Measurements from ENCODE around the gene SPAG6. TPM values are rescaled to one million over a fixed set of nuclear protein-coding genes. Genes with fewer than 3 reads are reported as not detected.

Gene SPAG6
- total and polyA plus RNA-seq, 2 of the 4 experiments (the other 2 are of a cell fraction), result not detected

DNA sequence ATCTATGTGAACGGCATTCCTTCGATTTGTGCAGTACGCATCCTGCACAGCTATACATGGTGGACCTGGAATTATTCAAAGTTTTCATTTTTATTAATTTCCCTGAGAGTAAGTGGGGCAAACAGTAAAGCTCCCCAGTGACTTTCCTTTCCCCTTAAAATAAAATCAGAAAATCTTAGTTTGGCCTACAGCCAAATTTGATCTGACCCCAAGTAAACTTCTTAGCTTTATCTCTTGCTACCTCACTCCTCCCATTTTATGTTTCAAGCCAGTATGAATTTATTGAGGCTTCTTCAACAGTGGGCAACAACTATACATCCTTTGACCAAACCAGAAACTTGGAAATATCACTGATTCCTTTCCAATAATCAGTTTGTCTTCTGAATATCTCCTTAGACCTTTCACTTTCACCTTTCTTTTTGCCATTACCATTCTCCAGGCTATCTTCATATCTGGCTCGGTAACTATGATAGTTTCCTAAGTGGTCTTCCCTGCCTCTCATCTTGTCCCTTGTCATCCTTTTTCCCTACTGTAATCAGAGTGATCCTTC, 11.1 kb downstream of the SPAG6 start:
- Histone ChIP-seq H2AK5ac (ENCODE audit: low read depth, low read length) (no peak overlapping the region), H4K91ac (ENCODE audit: insufficient read depth, low read depth, low read length) (no peak overlapping the region), H3K4me3 (ENCODE audit: insufficient read depth, low read depth, low read length) (no peak overlapping the region), H2AK9ac (replicated peaks; ENCODE audit: low read depth, low read length, poor library complexity) (no peak overlapping the region), H4K20me1 (ENCODE audit: insufficient read depth, low read length) (no peaks in the 10 kb centered on the region), H3K14ac (replicated peaks; ENCODE audit: low read depth, low read length) (no peak overlapping the region), H4K8ac (ENCODE audit: low read depth in 2 of 2, low read length in 2 of 2) (no peak overlapping the region), H3K9ac (ENCODE audit: low read depth, low read length) (no peak overlapping the region), H3K27ac (ENCODE audit: insufficient read depth, low read length) (no peak overlapping the region), H3K4ac (ENCODE audit: low read depth, low read length) (no peak overlapping the region), H2AFZ (replicated peaks; ENCODE audit: low read length, poor library complexity) (no peak overlapping the region), H4K5ac (ENCODE audit: low read depth, low read length) (no peak overlapping the region), H3K27me3 (ENCODE audit: control insufficient read depth, insufficient read depth, low read length) (peaks cover 3% of the 10 kb centered on the region; the same call in 1 of the 2 replicates), H3K4me2 (ENCODE audit: low read depth, low read length) (no peak overlapping the region), H2BK15ac (ENCODE audit: low read depth, low read length) (no peak overlapping the region), H3K56ac (ENCODE audit: extremely low read depth, insufficient read depth, low read length) (no peak overlapping the region), H3K4me1 (ENCODE audit: control insufficient read depth, insufficient read depth, low read length) (no peaks in the 10 kb centered on the region), H3K9me1 (ENCODE audit: insufficient read depth, low read length) (no peaks in the 10 kb centered on the region), H3K9me3 (ENCODE audit: control insufficient read depth, insufficient read depth, low read length) (no peaks in the 10 kb centered on the region), H2BK120ac (ENCODE audit: low read depth, low read length) (no peak overlapping the region), H3K23ac (ENCODE audit: low read depth, low read length) (no peak overlapping the region), H3K36me3 (ENCODE audit: control insufficient read depth, insufficient read depth, low read length) (no peaks in the 10 kb centered on the region), H2BK20ac (ENCODE audit: low read depth, low read length) (no peak overlapping the region), H2BK5ac (ENCODE audit: low read depth, low read length, poor library complexity, severe bottlenecking) (no peak overlapping the region), H3K79me1 (ENCODE audit: low read depth in 1 of 2, low read length in 2 of 2) (no peaks in the 10 kb centered on the region), H3K18ac (ENCODE audit: low read depth, low read length) (no peak overlapping the region)
- intact Hi-C loops (cut with micrococcal nuclease) (no loop called here), dilution Hi-C loops (cut with HindIII; ENCODE audit: low sequenced_read_pairs, unreplicated experiment) (no loop called here), in situ Hi-C loops (cut with MboI; ENCODE audit: low sequenced_read_pairs) (no loop called here)
- no peak for TF ChIP-seq CEBPB (IDR thresholded peaks at IDR 0.05; ENCODE audit: low read depth, low read length)
- no peak for TF ChIP-seq SMC3 (IDR thresholded peaks at IDR 0.05; ENCODE audit: low read depth, low read length)
- TF ChIP-seq MAFK (IDR thresholded peaks at IDR 0.05; ENCODE audit: low read depth, low read length), result no peak
- no peak for TF ChIP-seq POLR2A (IDR thresholded peaks at IDR 0.05; ENCODE audit: low read depth, low read length)
- TF ChIP-seq NFE2L2 (IDR thresholded peaks at IDR 0.05; ENCODE audit: low read depth, low read length), result no peak
- TF ChIP-seq MXI1 (IDR thresholded peaks at IDR 0.05; ENCODE audit: borderline replicate concordance, low read depth, low read length), result no peak
- TF ChIP-seq USF2 (IDR thresholded peaks at IDR 0.05; ENCODE audit: low read depth, low read length), result no peak
- no peak for TF ChIP-seq MAZ (IDR thresholded peaks at IDR 0.05; ENCODE audit: borderline replicate concordance, low read depth, low read length)
- no peak for TF ChIP-seq ELK1 (IDR thresholded peaks at IDR 0.05; ENCODE audit: borderline replicate concordance, low read depth, low read length)
- TF ChIP-seq RFX5 (IDR thresholded peaks at IDR 0.05; ENCODE audit: low read depth, low read length), result no peak
- no peak for TF ChIP-seq BHLHE40 (IDR thresholded peaks at IDR 0.05; ENCODE audit: low read depth, low read length)
- TF ChIP-seq, protein P1, sequence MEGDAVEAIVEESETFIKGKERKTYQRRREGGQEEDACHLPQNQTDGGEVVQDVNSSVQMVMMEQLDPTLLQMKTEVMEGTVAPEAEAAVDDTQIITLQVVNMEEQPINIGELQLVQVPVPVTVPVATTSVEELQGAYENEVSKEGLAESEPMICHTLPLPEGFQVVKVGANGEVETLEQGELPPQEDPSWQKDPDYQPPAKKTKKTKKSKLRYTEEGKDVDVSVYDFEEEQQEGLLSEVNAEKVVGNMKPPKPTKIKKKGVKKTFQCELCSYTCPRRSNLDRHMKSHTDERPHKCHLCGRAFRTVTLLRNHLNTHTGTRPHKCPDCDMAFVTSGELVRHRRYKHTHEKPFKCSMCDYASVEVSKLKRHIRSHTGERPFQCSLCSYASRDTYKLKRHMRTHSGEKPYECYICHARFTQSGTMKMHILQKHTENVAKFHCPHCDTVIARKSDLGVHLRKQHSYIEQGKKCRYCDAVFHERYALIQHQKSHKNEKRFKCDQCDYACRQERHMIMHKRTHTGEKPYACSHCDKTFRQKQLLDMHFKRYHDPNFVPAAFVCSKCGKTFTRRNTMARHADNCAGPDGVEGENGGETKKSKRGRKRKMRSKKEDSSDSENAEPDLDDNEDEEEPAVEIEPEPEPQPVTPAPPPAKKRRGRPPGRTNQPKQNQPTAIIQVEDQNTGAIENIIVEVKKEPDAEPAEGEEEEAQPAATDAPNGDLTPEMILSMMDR (conservative IDR thresholded peaks at IDR 0.05; ENCODE audit: low read depth, low read length), result no peak
- TF ChIP-seq CHD1 (IDR thresholded peaks at IDR 0.05; ENCODE audit: low read depth, low read length), result no peak
- TF ChIP-seq RCOR1 (IDR thresholded peaks at IDR 0.05; ENCODE audit: insufficient replicate concordance, low read length), result no peak
- no peak for TF ChIP-seq FOS (IDR thresholded peaks at IDR 0.05; ENCODE audit: low read depth, low read length)
- WGBS, 2 experiments (ENCODE audit: extremely low coverage in 2 of 2, insufficient read length in 1 of 2), result no CpG with 5 or more reads among the region's 4 CpGs
- DNase-seq (no peak), ATAC-seq (ENCODE audit: low read depth) (no peak)
- POLR2A ChIA-PET (ENCODE audit: unreplicated experiment), result no interaction called here
- CTCF ChIA-PET, result interaction anchor here (0.9 kb wide), 1 partner anchor 864 kb away, joined by 3 read pairs; no protein-coding TSS in a partner anchor
- BruUV-seq (replicated peaks), result no TSS peak
